Pancreas (tissue), 10 donors: ENCODE results near the gene HORMAD2. TPM values are rescaled to one million over a fixed set of nuclear protein-coding genes. Genes with fewer than 3 reads are reported as not detected.
A peak's percentile ranks its signal among the peaks of the same experiment; 100 is the strongest.

Source experiments
- ATAC-seq, 4 donors: fragments of 200-7000 bp; cut with Tn5 transposase; one replicate each; pipeline versions ENCODE4 v1.8.0 to v1.9.1; 2020; ENCODE audit warnings: mild to moderate bottlenecking in 4 of 4, moderate library complexity in 4 of 4
- DNase-seq, 6 donors: peaks; one replicate each; pipeline ENCODE4 v3.0.0-alpha.2; 2020
- FAIRE-seq: peaks from 2 replicates; lab custom pipeline; 2012; peaks lifted over from hg19 to GRCh38; lab: Jason Lieb, UNC
- H3K27ac ChIP-seq, 4 donors: fragments of 200-600 bp; sonication (generic); 1 replicate in 3 of 4; 2 replicates in 1 of 4; pipeline versions ENCODE4 v1.5.0 to v1.8.0; 2020
- H3K27me3 ChIP-seq, 4 donors: fragments of 200-600 bp; one replicate each; pipeline ENCODE4 v1.8.0; 2021
- H3K36me3 ChIP-seq, 3 donors: fragments of 200-600 bp; sonication (generic) in 1 of 3; one replicate each; pipeline versions ENCODE4 v1.5.0 to v1.8.0; 2020 to 2021
- H3K4me1 ChIP-seq, 3 donors: fragments of 200-600 bp; one replicate each; pipeline ENCODE4 v1.8.0; 2021
- H3K4me3 ChIP-seq, 4 donors: fragments of 200-600 bp; sonication (generic) in 2 of 4; one replicate each; pipeline versions ENCODE4 v1.5.0 to v1.8.0; 2020 to 2021
- H3K9me3 ChIP-seq, 4 donors: fragments of 200-600 bp; one replicate each; pipeline ENCODE4 v1.8.0; 2021
- WGBS, 2 donors: extraction: QIAGEN DNeasy Blood & Tissue Kit; methylation state at CpG; one replicate each; pipeline ENCODE4 v1.1.7; 2013; 5-methylcytosine and 5-hydroxymethylcytosine counted together
- intact Hi-C, 3 donors: fragments of 100-400 bp; cut with DNase I; formaldehyde crosslinking; loops; one replicate each; pipeline versions ENCODE4 v1.11.1 to v1.14.2; 2022
- polyA plus RNA-seq, 2 donors: library from polyadenylated mRNA; stranded (reverse); fragments of 200-250 nt; gene quantifications; one replicate each; pipeline ENCODE4 v1.2.3, GENCODE V29; 2013
- total RNA-seq, 6 donors: library from RNA; stranded (reverse); fragmentation: NEBNext Ultra II Directional in 4 of 6; extraction: Animal tissue kit (Norgen Biotek cat#: 25700) in 4 of 6; gene quantifications; one replicate each; pipeline versions ENCODE4 v1.2.1 to v1.2.4, GENCODE V29; 2021 to 2023
- TF ChIP-seq, protein P1 (sequence below), 4 donors: fragments of 200-600 bp; sonication (generic) in 3 of 4; IDR thresholded peaks; one replicate each; pipeline versions ENCODE4 v1.5.0 to v1.8.0; 2021; ENCODE audit warnings: antibody characterized with exemption in 4 of 4
- donor health status: healthy with polysubstance abuse.
- donor health status: DM: no; HTN: no; CAD: no; lungs with moderate emphysema.
- donor health status: DM: no; HTN: no; CAD: no.
- donor health status: control.
- donor health status: control.
- donor health status: Bipolar disorder and iron deficiency.
- donor health status: DM: yes; HTN: yes; CAD: no.
- donor health status: DM: no; HTN: no; CAD: no.
- donor health status: DM: no; HTN: no; CAD: no.
- donor health status: DM: yes; HTN: yes; CAD: no.

HORMAD2 gene
- total and polyA plus RNA-seq, 8 donors: not detected

DNA sequence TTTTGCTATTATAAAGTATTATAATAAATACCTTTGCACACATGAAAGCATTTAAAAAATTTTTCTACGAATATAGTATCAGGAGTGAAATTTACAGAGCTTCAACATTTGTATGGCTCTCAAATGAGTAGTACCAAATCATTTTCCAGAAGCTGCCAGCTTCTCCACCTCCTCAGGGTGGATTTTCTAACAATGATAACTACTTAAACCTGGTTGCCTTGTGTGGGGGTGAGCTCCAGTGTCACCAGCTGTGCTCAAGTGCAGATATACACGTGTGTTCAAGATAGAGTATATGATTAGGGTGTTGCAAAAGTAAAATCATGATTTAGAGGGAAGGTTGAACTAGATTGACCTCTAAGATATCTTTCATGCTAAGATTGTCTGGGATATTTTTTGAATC lies 48.2 kb downstream of the HORMAD2 start:
- FAIRE-seq (no peak), ATAC-seq (no peak), DNase-seq (no peak)
- TF ChIP-seq, protein P1, sequence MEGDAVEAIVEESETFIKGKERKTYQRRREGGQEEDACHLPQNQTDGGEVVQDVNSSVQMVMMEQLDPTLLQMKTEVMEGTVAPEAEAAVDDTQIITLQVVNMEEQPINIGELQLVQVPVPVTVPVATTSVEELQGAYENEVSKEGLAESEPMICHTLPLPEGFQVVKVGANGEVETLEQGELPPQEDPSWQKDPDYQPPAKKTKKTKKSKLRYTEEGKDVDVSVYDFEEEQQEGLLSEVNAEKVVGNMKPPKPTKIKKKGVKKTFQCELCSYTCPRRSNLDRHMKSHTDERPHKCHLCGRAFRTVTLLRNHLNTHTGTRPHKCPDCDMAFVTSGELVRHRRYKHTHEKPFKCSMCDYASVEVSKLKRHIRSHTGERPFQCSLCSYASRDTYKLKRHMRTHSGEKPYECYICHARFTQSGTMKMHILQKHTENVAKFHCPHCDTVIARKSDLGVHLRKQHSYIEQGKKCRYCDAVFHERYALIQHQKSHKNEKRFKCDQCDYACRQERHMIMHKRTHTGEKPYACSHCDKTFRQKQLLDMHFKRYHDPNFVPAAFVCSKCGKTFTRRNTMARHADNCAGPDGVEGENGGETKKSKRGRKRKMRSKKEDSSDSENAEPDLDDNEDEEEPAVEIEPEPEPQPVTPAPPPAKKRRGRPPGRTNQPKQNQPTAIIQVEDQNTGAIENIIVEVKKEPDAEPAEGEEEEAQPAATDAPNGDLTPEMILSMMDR (IDR thresholded peaks at IDR 0.05): no peak
- Histone ChIP-seq H3K9me3 (no peaks in the 10 kb centered on the region), H3K4me1 (no peaks in the 10 kb centered on the region), H3K36me3 (no peaks in the 10 kb centered on the region), H3K27ac (no peak overlapping the region), H3K27me3 (no peaks in the 10 kb centered on the region), H3K4me3 (no peak overlapping the region)
- 38 to 40% methylated on average over 2 of the region's 2 CpGs for WGBS, 2 donors
- intact Hi-C loops: no loop called here

DNA sequence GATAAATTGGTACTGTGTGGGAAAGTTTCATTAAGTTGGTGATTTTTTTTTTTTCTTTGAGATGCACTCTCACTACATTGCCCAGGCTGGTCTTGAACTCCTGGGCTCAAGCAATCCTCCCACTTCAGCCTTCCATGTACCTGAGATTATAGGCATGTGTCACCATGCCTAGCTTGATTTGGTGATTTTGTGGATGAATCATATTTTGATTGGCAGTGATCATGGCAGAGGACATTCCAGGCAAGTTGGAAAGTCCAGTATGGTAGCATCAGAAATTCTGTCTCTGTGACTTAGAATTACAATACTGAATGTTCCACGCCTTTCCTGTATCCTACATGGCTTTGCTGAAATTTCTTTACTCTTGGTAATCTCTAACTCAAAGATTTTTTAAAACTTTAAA lies 49.4 kb downstream of the HORMAD2 start:
- no peak for DNase-seq
- Histone ChIP-seq H3K4me3 (no peak overlapping the region), H3K4me1 (no peaks in the 10 kb centered on the region), H3K27ac (no peak overlapping the region), H3K36me3 (no peaks in the 10 kb centered on the region), H3K27me3 (no peaks in the 10 kb centered on the region), H3K9me3 (no peaks in the 10 kb centered on the region)
- ATAC-seq: no peak
- intact Hi-C loops: no loop called here
- FAIRE-seq: no peak
- WGBS, 2 donors: 92 to 97% methylated on average over 1 of the region's 1 CpG
- TF ChIP-seq, protein P1 (IDR thresholded peaks at IDR 0.05): no peak

DNA sequence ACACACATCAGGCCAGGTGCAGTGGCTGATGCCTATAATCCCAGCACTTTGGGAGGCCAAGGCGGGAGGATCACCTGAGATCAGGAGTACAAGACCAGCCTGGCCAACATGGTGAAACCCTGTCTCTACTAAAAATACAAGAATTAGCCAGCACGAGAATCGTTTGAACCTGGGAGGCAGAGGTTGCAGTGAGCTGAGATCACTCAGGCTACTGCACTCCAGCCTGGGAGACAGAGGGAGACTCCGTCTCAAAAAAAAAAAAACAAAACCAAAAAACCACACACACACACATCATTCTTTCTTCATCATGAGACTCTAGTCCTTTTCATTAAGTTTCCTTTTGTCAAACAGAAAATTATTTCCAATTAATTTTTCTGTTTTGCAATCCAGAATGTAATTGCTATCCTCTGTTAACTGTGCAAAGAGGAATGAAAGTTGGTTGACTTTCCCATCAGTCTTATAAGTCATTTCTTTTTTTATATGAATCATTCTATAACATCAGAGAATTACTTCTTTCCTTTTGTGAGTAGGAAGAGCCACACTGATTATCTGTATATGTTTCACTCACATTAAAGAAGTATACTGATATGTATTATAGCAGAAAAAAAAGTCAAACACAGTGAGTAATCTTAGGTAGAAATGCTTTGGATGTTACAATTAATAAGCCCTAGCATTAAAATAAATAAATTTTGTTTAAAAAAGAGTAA lies 52.2 kb downstream of the HORMAD2 start:
- Histone ChIP-seq H3K4me1 (no peaks in the 10 kb centered on the region), H3K36me3 (no peaks in the 10 kb centered on the region), H3K9me3 (no peaks in the 10 kb centered on the region), H3K27ac (no peak overlapping the region), H3K27me3 (no peaks in the 10 kb centered on the region), H3K4me3 (no peak overlapping the region)
- WGBS, 2 donors: 65 to 66% methylated on average over 4 of the region's 4 CpGs
- FAIRE-seq: no peak
- no peak for DNase-seq
- TF ChIP-seq, protein P1 (IDR thresholded peaks at IDR 0.05): no peak
- no peak for ATAC-seq
- intact Hi-C loops: no loop called here

DNA sequence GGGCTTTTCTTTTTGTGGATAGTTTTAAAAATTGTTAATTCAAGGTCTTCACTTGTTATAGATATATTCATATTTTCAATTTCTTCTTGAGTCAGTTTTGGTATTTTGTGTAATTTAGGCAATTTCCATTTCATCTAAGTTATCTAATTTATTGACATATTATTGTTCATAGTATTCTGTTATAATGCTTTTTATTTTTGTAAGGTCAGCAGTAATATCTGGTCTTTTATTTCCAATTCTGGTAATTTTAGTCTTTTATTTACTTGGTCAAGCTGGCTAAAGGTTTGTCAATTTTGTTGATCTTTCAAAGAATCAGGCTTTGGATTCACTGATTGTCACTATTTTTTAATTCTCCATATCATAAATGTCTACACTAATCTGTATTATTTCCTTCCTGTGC lies 60.1 kb downstream of the HORMAD2 start:
- peak; percentile 39 for FAIRE-seq
- Histone ChIP-seq H3K27ac (no peak overlapping the region), H3K27me3 (no peaks in the 10 kb centered on the region), H3K9me3 (no peaks in the 10 kb centered on the region), H3K4me3 (no peak overlapping the region), H3K36me3 (no peaks in the 10 kb centered on the region), H3K4me1 (no peaks in the 10 kb centered on the region)
- no peak for DNase-seq
- TF ChIP-seq, protein P1 (IDR thresholded peaks at IDR 0.05): no peak
- no peak for ATAC-seq
- intact Hi-C loops: no loop called here

DNA sequence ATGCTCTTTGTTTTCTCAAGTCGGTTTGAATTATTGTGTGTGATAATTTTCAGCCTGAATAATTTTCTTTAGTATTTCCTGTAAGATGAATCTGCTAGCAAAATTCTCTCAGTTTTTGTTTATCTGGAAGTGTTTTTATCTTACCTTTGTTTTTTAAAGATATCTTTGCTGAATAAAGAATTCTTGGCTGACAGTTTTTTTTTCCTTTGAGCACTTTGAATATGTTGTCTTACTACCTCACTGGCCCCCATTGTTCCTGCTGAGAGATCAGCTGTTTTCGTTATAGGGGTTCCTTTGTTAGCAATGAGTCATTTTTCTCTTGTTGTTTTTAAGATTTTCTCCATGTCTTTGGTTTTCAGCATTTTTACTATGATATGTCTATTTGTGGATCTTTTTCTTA lies 63.0 kb downstream of the HORMAD2 start:
- H3K27ac ChIP-seq: no peak overlapping the region
- intact Hi-C loops: no loop called here
- no peak for DNase-seq
- 47 to 78% methylated on average over 2 of the region's 2 CpGs for whole genome bisulfite sequencing, 2 donors
- H3K4me3 ChIP-seq: no peak overlapping the region
- ATAC-seq: no peak
- no peaks in the 10 kb centered on the region for H3K36me3 ChIP-seq
- no peaks in the 10 kb centered on the region for H3K9me3 ChIP-seq
- no peak for FAIRE-seq
- TF ChIP-seq, protein P1 (IDR thresholded peaks at IDR 0.05): no peak
- no peaks in the 10 kb centered on the region for H3K27me3 ChIP-seq
- H3K4me1 ChIP-seq: no peaks in the 10 kb centered on the region
